NB4 (cell line): Measurements from ENCODE around the gene BACH2.

Experiments
- MAX ChIP-seq: IDR thresholded peaks from 2 replicates; pipeline ENCODE4 v1.6.1; 2011; ENCODE audit warnings: low read depth, low read length
- MYC ChIP-seq: IDR thresholded peaks from 2 replicates; pipeline ENCODE4 v1.6.1; 2011; ENCODE audit warnings: low read depth, low read length
- POLR2A ChIP-seq: IDR thresholded peaks from 2 replicates; pipeline ENCODE4 v1.6.1; 2011; ENCODE audit warnings: mild to moderate bottlenecking; ENCODE audit not compliant: insufficient read length; ENCODE audit errors: extremely low read depth
- TF ChIP-seq, protein P1 (sequence below): IDR thresholded peaks from one replicate; pipeline ENCODE4 v1.5.1; 2012; ENCODE audit warnings: low read depth, low read length

GRCh38 chr6:90024633-90025032, 272.0 kb downstream of the BACH2 start:
- TF ChIP-seq, protein P1, sequence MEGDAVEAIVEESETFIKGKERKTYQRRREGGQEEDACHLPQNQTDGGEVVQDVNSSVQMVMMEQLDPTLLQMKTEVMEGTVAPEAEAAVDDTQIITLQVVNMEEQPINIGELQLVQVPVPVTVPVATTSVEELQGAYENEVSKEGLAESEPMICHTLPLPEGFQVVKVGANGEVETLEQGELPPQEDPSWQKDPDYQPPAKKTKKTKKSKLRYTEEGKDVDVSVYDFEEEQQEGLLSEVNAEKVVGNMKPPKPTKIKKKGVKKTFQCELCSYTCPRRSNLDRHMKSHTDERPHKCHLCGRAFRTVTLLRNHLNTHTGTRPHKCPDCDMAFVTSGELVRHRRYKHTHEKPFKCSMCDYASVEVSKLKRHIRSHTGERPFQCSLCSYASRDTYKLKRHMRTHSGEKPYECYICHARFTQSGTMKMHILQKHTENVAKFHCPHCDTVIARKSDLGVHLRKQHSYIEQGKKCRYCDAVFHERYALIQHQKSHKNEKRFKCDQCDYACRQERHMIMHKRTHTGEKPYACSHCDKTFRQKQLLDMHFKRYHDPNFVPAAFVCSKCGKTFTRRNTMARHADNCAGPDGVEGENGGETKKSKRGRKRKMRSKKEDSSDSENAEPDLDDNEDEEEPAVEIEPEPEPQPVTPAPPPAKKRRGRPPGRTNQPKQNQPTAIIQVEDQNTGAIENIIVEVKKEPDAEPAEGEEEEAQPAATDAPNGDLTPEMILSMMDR: no peak
- TF ChIP-seq MAX (no peak), MYC (no peak), POLR2A (no peak)
